Right ventricle myocardium inferior (tissue), 1 donor: ENCODE data around the gene CDC20. TPM values are rescaled to one million over a fixed set of nuclear protein-coding genes. Genes with fewer than 3 reads are reported as not detected.
A peak's percentile ranks its signal among the peaks of the same experiment; 100 is the strongest.

Experiments used
- ATAC-seq: fragments of 200-7000 bp; cut with Tn5 transposase; one replicate; pipeline ENCODE4 v1.9.1; 2020; ENCODE audit warnings: mild to moderate bottlenecking, moderate library complexity
- DNase-seq: peaks from one replicate; pipeline ENCODE4 v3.0.0; 2021; ENCODE audit errors: missing footprints
- intact Hi-C: fragments of 100-400 bp; cut with DNase I; formaldehyde crosslinking; loops from one replicate; pipeline ENCODE4 v1.11.0; 2022
- total RNA-seq: library from RNA; stranded (reverse); fragmentation: NEBNext Ultra II Directional; extraction: Animal tissue kit (Norgen Biotek cat#: 25700); gene quantifications from one replicate; pipeline ENCODE4 v1.2.1, GENCODE V29; 2021
- donor health status: DM: no; HTN: yes; CAD: no; lungs with severe emphysema.

CDC20 gene
- total RNA-seq, 1 donor from 2014 or later, result 1.6 TPM

- ATAC-seq (no peak), DNase-seq (no peak)
- intact Hi-C loops, result no loop called here
Observed at GRCh38 chr1:43351421-43352350, 7.1 kb upstream of the CDC20 start.

GRCh38 chr1:43352351-43352705 lies 6.5 kb upstream of the CDC20 start:
- DNase-seq, result no peak
- intact Hi-C loops, result no loop called here
- ATAC-seq, result no peak

GRCh38 chr1:43352881-43353280 lies 5.9 kb upstream of the CDC20 start:
- intact Hi-C loops, result no loop called here
- DNase-seq (no peak), ATAC-seq (no peak)

DNA sequence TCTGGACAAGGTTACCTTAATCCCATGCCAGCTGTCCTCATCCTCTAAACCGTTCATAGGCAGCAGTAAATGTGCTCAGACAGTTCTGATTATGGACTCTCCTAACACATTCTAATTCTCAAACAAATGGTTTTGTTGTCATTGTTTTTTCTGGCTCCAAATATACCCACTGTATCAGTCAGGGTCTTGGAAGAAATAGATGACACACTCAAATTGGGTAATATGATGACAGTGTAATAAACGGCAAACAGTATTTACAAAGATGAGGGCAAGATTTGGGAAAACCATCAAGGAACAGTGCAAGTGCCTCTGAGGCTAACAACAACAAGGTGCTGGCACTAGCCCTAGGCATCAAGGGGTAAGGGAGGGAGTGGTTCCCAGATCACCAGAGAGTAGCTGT lies 4.3 kb upstream of the CDC20 start:
- intact Hi-C loops, result no loop called here
- no peak for DNase-seq
- no peak for ATAC-seq

- intact Hi-C loops, result no loop called here
- no peak for DNase-seq
Observed at GRCh38 chr1:43354936-43355335, 3.8 kb upstream of the CDC20 start.

DNA sequence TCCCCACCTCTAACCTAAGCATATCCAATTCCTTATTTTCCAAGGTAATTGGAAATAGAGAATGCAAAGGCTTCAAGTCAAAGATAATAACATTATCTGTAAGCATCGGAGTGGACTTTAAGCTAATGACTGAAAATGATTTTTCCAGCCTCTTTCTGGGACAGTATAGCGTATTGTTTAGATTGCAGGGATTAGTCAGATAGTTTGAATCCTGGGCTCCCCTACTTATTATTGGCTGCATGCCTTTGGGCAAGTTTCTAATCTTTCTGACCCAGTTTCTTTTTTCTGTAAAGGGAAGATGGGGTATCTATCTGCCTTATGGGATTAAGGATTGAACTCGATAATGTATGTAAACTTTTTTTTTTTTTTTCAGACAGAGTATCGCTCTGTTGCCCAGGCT lies 1.5 kb upstream of the CDC20 start:
- DNase-seq, result no peak
- no peak for ATAC-seq
- intact Hi-C loops, result no loop called here

More at GRCh38 chr1:43354936-43355335, 3.8 kb upstream of the CDC20 start:
- ATAC-seq, result no peak

DNA sequence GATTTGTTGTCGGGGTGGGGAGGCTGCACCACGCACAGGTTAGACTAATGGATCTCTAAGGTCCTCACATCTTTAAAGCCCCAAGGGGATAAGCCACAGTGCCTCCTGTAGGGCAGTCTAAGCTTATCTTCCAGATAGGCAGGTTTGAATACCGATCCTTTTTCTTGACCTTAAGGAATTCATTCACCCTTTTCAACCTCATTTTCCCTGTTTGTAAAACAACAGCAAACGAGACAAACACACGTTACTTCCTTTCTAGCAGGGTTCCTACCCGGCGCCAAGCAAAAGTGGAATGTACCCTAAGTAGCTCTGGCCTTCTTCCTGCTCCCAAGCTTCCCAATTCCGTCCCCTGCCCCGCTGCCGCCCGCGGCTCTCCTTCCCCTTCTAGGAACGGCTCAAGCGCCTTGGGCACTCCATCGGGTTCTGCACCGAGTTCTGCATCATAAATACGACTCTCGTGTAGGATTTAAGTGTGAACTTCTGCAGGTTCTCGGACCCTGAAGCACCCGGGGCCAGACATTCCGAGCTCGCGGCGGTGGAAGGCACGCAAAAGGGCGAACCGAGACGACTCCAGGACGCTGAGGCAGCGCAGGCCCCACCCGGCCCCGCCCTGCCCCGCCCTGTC lies 548 bp upstream of the CDC20 start:
- ATAC-seq (peak; percentile 36), DNase-seq (no peak)
- intact Hi-C loops, result loop anchor here (2.0 kb wide), 1 partner anchor 119 kb away; no protein-coding TSS in a partner anchor

DNA sequence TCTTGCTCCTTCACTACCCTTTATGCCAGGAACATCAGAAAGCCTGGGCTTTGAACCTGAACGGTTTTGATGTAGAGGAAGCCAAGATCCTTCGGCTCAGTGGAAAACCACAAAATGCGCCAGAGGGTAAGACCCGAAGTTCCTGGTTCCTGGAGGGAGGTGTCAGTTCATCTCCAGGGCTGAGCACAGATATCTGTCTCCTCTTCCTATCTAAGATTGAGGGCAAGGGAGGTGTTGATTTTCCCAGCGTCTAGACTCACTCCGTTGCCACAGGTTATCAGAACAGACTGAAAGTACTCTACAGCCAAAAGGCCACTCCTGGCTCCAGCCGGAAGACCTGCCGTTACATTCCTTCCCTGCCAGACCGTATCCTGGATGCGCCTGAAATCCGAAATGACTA lies 915 bp downstream of the CDC20 start:
- DNase-seq (no peak), ATAC-seq (no peak)
- intact Hi-C loops, result loop anchor here (2.0 kb wide), 1 partner anchor 121 kb away; no protein-coding TSS in a partner anchor

- ATAC-seq (no peak), DNase-seq (no peak)
- intact Hi-C loops, result no loop called here
Observed at GRCh38 chr1:43360616-43361015, 1.8 kb downstream of the CDC20 start.

DNA sequence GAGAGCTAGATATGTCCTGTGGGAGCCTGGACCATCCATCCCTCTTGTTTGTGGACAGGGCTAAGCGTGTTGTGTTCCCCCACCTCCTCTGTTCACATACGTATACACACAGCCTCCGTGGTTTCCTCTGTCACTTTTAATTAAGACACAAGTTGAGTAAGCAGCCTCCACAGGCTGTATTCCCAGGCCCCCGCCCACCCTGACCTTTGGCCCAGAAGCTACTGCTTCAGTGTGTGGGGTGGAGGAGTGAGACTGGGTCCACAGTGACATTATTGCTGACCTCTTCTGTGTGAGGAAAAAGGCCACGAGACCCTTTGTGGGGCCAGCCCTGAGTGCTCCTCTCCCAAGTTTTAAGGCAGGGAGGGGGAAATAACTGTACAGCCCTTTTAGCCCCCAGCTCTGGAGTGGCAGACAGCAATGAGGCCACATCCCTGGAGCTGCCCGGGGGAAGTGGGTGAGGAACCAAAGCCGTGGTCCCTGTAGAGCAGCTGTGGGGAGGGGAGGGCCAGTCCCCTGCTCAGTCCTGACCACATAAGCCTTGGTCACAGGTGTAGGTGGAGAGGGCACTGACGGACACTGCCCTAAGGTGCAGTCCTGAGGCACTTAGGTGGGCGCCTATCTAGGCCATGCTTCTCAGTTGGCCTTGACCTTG lies 4.6 kb downstream of the CDC20 start:
- intact Hi-C loops, result no loop called here
- DNase-seq (no peak), ATAC-seq (no peak)

GRCh38 chr1:43363935-43364525 lies 5.2 kb downstream of the CDC20 start:
- intact Hi-C loops, result no loop called here
- DNase-seq (no peak), ATAC-seq (no peak)

- DNase-seq, result no peak
- ATAC-seq, result no peak
- intact Hi-C loops, result loop anchor here (5.0 kb wide), 1 partner anchor 63 kb away; the partner anchor contains the start of gene TIE1
Observed at GRCh38 chr1:43365678-43366077, 6.9 kb downstream of the CDC20 start.

DNA sequence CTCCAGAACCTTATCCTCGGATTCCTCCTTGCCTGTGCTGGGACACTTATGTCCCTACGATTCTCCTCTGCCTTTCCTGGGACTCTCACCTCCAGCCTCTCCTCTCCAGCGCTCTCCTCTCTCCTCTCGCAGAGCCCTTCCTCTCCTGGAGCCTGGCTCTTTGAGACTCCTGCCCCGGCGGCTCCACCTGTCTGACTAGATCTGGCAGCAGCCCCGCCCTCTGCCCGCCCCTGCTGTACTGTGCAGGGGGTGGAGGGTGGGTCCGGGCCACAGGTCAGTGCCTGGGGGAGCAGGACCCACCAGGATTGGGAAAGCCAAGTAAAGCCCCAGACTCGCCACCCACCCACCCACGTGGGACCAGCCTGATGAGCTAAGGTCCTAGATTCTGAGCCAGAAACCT lies 7.4 kb downstream of the CDC20 start:
- DNase-seq (peak; percentile 66), ATAC-seq (no peak)
- intact Hi-C loops, result loop anchor here (5.0 kb wide), 1 partner anchor 64 kb away; the partner anchor contains the start of gene TIE1

- ATAC-seq (no peak), DNase-seq (no peak)
- intact Hi-C loops, result loop anchor here (5.0 kb wide), 1 partner anchor 64 kb away; the partner anchor contains the start of gene TIE1
Observed at GRCh38 chr1:43366601-43367025, 7.8 kb downstream of the CDC20 start.

GRCh38 chr1:43367026-43367903 lies 8.5 kb downstream of the CDC20 start:
- ATAC-seq, result peak; percentile 14
- intact Hi-C loops, result loop anchor here (5.0 kb wide), 1 partner anchor 65 kb away; the partner anchor contains the start of gene TIE1
- peak; percentile 79 for DNase-seq

DNA sequence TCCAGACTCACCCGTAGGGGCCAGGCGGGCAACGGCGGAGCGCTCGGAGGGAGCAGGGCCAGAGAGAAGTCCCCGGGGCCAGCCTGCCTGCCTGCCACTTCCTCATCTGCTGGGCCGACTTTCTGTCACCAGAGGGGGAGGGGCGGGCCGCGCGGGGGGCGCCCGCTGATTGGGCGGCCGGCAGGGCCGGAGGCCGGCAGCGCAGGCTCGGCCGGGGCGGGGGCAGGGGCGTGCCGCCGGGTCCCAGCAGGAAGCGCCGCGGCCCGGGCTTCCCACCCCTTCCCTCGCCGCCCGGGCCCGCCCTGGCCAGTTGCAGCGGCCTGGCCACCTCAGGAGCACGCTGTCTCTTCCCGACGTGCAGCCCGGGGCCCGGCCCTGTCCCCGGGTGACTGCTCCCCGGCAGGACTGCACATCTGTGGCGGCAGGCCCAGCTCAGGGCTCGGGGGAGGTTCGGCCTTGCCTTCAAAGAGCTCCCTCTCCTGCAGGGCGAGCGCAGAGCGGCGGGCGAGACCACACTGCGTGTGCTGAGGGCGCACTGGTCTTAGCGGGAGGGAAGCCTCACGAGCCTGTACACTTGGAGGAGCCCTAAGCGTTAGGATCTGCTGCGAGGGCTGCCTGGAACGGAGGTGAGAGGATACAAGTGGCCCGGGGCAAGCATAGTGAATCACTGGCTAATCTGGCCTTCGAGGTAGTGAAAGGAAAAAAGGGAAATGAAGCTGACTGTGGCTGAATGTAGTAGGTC lies 9.3 kb downstream of the CDC20 start, which contains the start of gene ELOVL1:
TSS of gene ELOVL1 (minus strand) at position 108 of the 742 bp plus-strand sequence. CDS start 2,402 bp downstream, outside the sequence.
- ATAC-seq (peak; percentile 96), DNase-seq (peak; percentile 98)
- intact Hi-C loops, result loop anchor here (2.0 to 5.0 kb wide), 2 partner anchors 21 to 66 kb away; partner anchors contain the start of genes MED8, SZT2 and TIE1

GRCh38 chr1:43368646-43369020 lies 9.9 kb downstream of the CDC20 start:
- intact Hi-C loops, result loop anchor here (2.0 to 5.0 kb wide), 2 partner anchors 20 to 66 kb away; partner anchors contain the start of genes MED8, SZT2 and TIE1
- no peak for DNase-seq
- ATAC-seq, result no peak
